Mesenteric fat pad (tissue), 1 donor: ENCODE results near the gene ENC1. TPM values are rescaled to one million over a fixed set of nuclear protein-coding genes. Genes with fewer than 3 reads are reported as not detected.

ENCODE experiments used
- DNase-seq: peaks from one replicate; pipeline ENCODE4 v3.0.0-alpha.2; 2020; ENCODE audit warnings: low spot score
- total RNA-seq: library from RNA; stranded (reverse); fragmentation: NEBNext Ultra II Directional; extraction: Animal tissue kit (Norgen Biotek cat#: 25700); gene quantifications from one replicate; pipeline ENCODE4 v1.2.1, GENCODE V29; 2021
- donor health status: DM: yes; HTN: yes; CAD: no.

The ENC1 gene
- total RNA-seq, 1 donor from 2014 or later: 11.9 TPM

GRCh38 chr5:74631081-74631953 lies 9.2 kb downstream of the ENC1 start:
- DNase-seq: no peak

- DNase-seq: no peak
These were observed 10.0 kb downstream of the ENC1 start for GRCh38 chr5:74630453-74631066.

- DNase-seq: no peak
These were observed 11.2 kb downstream of the ENC1 start for GRCh38 chr5:74629326-74629725.

- no peak for DNase-seq
These were observed 12.2 kb downstream of the ENC1 start for GRCh38 chr5:74628359-74628758.

- DNase-seq: no peak
These were observed 12.8 kb downstream of the ENC1 start for GRCh38 chr5:74627646-74628279.

DNA sequence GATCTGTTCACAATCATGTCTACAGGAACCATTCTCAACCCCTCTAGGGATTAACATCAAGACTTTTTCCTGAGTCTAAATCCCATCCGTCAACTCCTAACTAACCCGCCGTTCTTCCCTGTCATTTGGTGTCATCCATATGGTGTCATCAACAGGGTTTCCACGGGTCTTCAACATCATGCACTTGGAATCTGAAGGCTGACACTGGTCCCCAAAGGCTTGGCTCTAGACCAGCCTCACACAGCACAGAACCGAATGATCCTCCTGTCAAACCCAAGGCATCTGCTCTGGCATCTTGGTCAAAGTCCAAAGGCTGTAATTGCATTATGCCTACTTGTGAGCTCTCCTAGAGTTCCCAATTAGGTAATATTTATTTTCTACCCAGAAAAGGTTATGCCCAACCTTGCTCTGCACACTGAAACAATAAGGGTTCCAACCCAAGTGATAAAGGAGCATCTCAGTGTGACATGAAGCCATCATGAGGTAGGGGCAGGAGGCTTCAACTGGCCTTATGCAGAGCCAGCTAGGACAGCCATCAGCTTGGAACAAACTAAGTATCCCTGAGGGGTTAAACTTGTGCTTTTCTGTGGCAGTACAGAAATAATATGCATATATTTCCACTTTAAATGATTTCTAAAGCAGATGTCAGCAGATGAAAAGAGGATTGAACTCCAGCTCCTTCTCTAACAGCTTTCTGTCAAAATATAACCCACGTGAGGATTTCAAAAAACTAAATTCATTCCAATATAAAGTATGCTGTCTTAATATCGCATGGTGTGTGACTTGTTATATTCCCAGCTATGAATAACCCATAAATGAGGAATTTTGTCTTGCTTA lies 13.9 kb downstream of the ENC1 start:
- DNase-seq: no peak

DNA sequence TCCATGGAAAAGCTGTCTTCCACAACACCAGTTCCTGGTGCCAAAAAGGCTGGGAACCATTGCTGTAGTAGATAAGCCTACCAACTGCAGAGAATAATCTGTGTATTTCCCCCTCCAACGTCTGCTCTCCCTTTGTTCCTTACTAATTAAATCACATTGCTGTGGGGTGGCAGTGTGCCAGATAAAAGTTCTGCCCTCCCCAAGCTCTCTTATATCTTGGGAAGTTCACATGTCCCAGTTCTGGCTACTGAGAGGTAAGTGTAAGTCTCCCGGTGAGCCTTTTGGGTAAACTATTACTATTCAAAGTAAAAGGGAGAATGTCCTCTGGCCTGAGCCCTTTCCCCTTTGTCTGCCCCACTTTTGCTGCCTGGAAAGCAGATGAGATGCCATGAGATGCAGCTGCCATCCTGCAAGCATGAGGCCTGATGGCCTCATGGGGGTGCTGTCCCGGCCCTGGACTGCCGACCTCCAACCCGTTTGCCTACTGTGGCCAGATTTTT lies 14.7 kb downstream of the ENC1 start:
- DNase-seq: no peak

DNA sequence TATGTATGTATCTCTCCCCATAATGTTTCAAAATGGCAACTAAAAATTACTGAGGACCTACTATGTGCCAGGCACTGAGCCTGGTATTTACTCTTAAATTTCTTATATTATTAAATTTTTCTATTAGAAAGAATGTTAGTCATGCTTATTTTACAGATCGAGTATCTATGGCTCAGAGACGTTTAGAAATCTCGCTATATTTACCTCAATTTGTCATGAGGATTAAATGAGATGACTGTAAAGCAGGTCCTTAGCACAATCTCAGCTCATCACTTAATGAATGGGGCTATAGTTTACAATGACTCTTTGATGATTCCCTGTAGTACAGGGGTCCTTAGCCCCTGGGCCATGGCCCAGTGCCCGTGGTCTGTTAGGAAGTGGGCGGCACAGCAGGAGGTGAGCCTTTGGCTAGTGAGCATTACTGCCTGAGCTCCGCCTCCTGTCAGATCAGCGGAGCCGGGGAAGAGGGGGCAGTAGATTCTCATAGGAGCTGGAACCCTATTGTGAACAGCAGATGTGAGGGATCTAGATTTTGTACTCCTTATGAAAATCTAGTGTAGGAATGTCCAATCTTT lies 15.5 kb downstream of the ENC1 start:
- no peak for DNase-seq

DNA sequence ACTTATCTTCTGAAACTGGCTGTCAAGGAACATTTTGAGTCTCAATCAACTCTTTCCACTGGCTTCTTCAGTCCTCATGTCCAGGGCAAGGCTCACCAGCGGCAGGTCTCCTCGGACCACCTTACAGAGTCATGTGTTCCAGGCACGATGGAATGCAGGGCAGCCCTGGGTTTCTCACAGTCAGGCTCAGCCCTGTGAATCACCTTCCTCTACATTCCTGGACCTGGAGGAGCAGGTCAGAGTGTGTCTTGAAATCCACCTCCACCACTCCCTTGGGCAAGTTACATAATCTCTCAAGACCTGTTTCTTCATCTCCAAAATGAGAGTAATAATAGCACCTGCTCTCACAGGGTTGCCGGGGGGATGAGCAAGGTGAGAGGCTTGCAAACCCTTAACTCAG lies 16.0 kb downstream of the ENC1 start:
- no peak for DNase-seq

GRCh38 chr5:74623748-74624408 lies 16.6 kb downstream of the ENC1 start:
- no peak for DNase-seq

DNA sequence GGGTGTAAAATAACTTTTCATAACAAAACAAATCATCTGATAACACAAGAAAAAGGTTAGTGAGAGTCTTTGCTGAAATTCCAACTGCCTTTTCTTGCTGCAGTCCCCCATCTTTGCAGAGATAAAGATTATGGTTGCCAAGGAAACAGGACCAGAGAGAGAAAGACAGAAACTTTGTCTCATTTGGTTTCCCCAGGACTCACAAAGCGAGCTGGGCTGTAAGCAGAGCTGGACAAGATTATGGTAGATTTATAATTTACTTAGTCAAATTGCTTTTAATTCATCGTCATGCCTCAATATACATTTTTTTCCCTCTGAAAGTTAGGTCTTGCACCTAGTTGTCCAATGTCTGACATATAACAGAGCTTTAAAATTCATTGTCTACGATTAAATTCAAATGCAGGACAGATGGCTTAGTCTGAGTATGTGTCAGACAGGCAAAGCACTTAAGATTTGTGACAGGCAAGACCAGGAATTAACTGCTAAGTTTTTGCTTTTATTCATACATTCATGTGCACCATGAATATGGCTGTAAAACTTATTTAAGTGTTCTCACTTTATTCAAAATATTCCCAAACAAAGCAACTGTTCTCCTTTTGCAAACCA lies 17.4 kb downstream of the ENC1 start:
- DNase-seq: no peak

GRCh38 chr5:74622122-74622521 lies 18.4 kb downstream of the ENC1 start:
- DNase-seq: no peak

- DNase-seq: no peak
These were observed 19.0 kb downstream of the ENC1 start for GRCh38 chr5:74621492-74621891.

DNA sequence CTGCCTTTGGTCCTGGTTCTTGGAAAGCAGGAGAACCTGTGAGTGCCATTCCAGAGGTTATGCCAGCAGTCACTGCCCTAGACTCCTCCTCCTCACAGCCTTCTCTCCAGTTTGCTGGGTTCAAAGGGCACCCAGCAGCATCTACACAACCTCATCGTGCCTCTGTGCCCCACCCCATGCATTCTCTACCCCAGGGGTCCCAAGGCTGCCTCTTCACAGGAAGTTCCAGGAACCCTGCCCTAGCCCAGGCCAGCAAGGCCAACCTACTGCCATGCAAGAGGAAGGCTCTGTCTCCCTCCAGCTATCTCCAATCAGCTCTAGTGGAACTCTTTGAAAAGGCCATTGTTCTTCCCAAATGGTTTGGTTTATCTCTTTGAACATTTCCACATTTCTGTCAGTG lies 21.2 kb downstream of the ENC1 start:
- DNase-seq: no peak

DNA sequence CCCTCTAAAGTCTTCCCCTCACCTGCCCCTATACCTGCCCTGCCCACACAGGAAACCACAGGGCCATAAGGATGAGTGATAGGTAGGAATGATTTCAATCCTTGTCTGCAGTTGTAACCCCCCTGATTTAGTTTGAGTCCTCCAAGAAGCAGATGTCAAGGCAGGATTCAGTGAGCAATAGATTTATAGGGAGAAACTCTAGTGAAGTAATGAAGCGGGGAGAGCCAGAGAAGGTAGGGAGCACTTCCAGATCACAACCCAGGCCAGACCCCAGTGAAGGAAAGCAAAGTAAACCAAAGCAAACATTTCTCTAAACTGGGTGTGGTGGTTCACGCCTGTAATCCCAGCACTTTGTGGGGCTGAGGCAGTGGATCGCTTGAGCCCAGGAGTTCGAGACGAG lies 22.4 kb downstream of the ENC1 start:
- DNase-seq: no peak

- no peak for DNase-seq
These were observed 23.3 kb downstream of the ENC1 start for GRCh38 chr5:74617202-74617601.

GRCh38 chr5:74616236-74617146 lies 24.0 kb downstream of the ENC1 start:
- DNase-seq: no peak

DNA sequence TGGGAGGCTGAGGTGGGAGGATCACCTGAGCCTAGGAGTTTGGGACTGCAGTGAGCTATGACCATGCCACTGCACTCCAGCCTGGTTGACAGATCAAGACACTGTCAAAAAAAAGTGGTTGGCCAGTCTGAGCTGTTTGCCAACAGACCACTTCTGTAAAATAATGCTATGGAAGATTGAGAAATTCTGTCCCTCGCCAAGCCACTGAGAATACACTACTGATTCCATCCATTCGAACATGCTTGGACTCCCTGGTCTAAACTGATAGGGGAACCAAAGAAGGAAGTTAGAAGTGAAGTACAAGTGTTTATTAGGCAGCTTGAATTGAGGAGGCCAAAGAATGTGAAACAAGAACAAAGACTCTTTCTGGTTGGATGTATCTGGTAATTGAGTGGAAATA lies 27.2 kb downstream of the ENC1 start:
- no peak for DNase-seq

- DNase-seq: no peak
These were observed 28.5 kb downstream of the ENC1 start for GRCh38 chr5:74612045-74612444.
